Testis (tissue), 2 donors: ENCODE results near the gene CDYL.

Source experiments
- CTCF ChIP-seq, 3 experiments: fragments of 450-650 bp in 2 of 3; fragments of 200-600 bp in 1 of 3; sonication (generic) in 1 of 3; IDR thresholded peaks; one replicate each; pipeline ENCODE4 v1.5.1; 2016 to 2019; ENCODE audit warnings: antibody characterized with exemption in 3 of 3, mild to moderate bottlenecking in 2 of 3, moderate library complexity in 1 of 3
- POLR2A ChIP-seq: fragments of 450-650 bp; IDR thresholded peaks from one replicate; pipeline ENCODE4 v1.6.1; 2017; ENCODE audit warnings: antibody characterized with exemption, mild to moderate bottlenecking, moderate library complexity

- TF ChIP-seq CTCF (IDR thresholded peaks at IDR 0.05), result no peak
- TF ChIP-seq POLR2A, result no peak
Measured at GRCh38 chr6:4892785-4893485, 116.7 kb downstream of the CDYL start.
